ENCODE measurements around the gene POLE. TPM values are rescaled to one million over a fixed set of nuclear protein-coding genes. Genes with fewer than 3 reads are reported as not detected.

POLE gene
- total and polyA plus RNA-seq, 11 donors = 5.3 to 18.6 (median 9.8) TPM

- intact Hi-C loops (cut with DNase I) = no loop called here
- TF ChIP-seq POLR2A (IDR thresholded peaks at IDR 0.05) (no peak), CTCF (IDR thresholded peaks at IDR 0.05) (no peak)
- Histone ChIP-seq H3K4me3 (no peak overlapping the region), H3K9me3 (no peaks in the 10 kb centered on the region), H3K27me3 (no peaks in the 10 kb centered on the region), H3K36me3 (peaks cover 0 to 33% (median 31%) of the 10 kb centered on the region in 9 donors), H3K27ac (no peak overlapping the region), H3K4me1 (peaks cover 0 to 23% (median 16%) of the 10 kb centered on the region in 12 donors)
- no peak for ATAC-seq
- DNase-seq = no peak
- WGBS, 4 donors = 73 to 91% (median 83%) methylated on average over 2 of the region's 2 CpGs
Measured at GRCh38 chr12:132713123-132713522, 26.0 kb upstream of the POLE start.

- peak in 1 of 5 donors; percentile 63 for DNase-seq
- Histone ChIP-seq H3K36me3 (peaks cover 0 to 17% (median 15%) of the 10 kb centered on the region in 9 donors), H3K9me3 (no peaks in the 10 kb centered on the region), H3K4me3 (peak overlapping the region; percentile 67 to 99 (median 84)), H3K27ac (peak overlapping the region in 9 of 12 donors; percentile 12 to 92 (median 85)), H3K27me3 (no peaks in the 10 kb centered on the region), H3K4me1 (peaks cover 0 to 23% (median 16%) of the 10 kb centered on the region in 12 donors)
- 9 to 22% (median 10%) methylated on average over 29 to 59 of the region's 59 CpGs for WGBS, 4 donors
- intact Hi-C loops (cut with DNase I) = loop anchor here in 1 of 10 donors (2.0 kb wide), 1 partner anchor 56 kb away; no protein-coding TSS in a partner anchor
- peak in 1 of 4 donors; percentile 5 for ATAC-seq
- TF ChIP-seq CTCF (IDR thresholded peaks at IDR 0.05) (no peak), POLR2A (IDR thresholded peaks at IDR 0.05) (no peak)
Measured at GRCh38 chr12:132711080-132711843, 24.1 kb upstream of the POLE start.

GRCh38 chr12:132710405-132711079, 23.4 kb upstream of the POLE start, which contains the start of gene PGAM5:
PGAM5 (plus strand) TSS chr12:132710842; CDS start chr12:132710877, 35 bp downstream.
- ATAC-seq = peak; percentile 81 to 96 (median 94)
- peak within 1 kb of the TSS; percentile 44 to 92 (median 86) for H3K27ac ChIP-seq
- intact Hi-C loops (cut with DNase I) = loop anchor here in 1 of 10 donors (2.0 kb wide), 1 partner anchor 56 kb away; no protein-coding TSS in a partner anchor

More at GRCh38 chr12:132710405-132711079, 23.4 kb upstream of the POLE start, which contains the start of gene PGAM5:
- DNase-seq = peak; percentile 80 to 92 (median 85)
- TF ChIP-seq POLR2A (IDR thresholded peaks at IDR 0.05) (peak in 1 of 2 donors; percentile 75), CTCF (IDR thresholded peaks at IDR 0.05) (peak in 1 of 12 donors; percentile 7)
- H3K27me3 ChIP-seq = no peaks in the 10 kb centered on the region
- peaks cover 0 to 23% (median 16%) of the 10 kb centered on the region in 12 donors for H3K4me1 ChIP-seq
- peak within 1 kb of the TSS; percentile 67 to 99 (median 84) for H3K4me3 ChIP-seq
- peaks cover 0 to 11% (median 8%) of the 10 kb centered on the region in 9 donors for H3K36me3 ChIP-seq
- WGBS, 4 donors = 0% methylated on average over 40 to 94 of the region's 94 CpGs
- no peaks in the 10 kb centered on the region for H3K9me3 ChIP-seq

All from heart left ventricle (tissue), 16 donors.